Mammary epithelial cell (primary cell): ENCODE measurements around the gene NUAK2.

ENCODE experiments used
- EZH2 ChIP-seq: IDR thresholded peaks from 2 replicates; pipeline ENCODE4 v1.6.1; 2012; ENCODE audit warnings: low read length, inconsistent platforms, borderline replicate concordance
- TF ChIP-seq, protein P1 (sequence below), 2 donors: IDR thresholded peaks in 1 of 2; conservative IDR thresholded peaks in 1 of 2; 2 replicates each; pipeline ENCODE4 v1.5.1; 2011 to 2012; ENCODE audit warnings: inconsistent platforms in 2 of 2, low read length in 2 of 2, mild to moderate bottlenecking in 2 of 2, control low read depth in 1 of 2, low read depth in 1 of 2; ENCODE audit not compliant: insufficient read depth in 1 of 2; ENCODE audit errors: extremely low read depth in 1 of 2

DNA sequence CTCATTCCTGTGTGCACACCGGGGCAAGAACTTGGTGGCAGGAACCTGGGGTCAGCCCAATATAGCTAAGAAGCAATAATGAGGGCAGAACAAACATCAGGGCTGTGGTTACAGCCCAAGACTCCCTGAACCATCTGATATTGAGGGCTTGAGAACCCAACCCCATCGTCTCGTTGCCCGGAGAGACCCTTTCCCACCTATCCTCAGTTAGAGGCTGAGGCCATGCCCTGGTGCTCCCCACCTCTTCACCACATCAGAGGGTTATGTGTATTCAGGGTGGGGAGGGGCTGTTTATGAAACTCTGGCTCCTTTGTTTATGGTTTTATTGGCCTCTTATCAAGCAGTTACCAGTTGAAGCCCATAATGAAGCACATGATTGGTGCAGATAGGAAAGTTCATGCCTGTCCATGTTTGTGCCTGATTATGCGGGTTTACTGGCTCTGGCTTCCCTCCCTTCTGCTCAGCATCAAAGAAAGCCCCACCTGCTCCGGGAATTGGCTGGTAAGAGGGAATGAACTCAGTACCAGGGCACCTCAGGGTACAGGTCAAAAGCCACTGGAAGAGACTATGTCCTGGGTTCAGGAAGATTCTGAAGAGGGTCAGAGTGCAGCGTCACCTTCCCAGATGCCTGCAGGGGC lies 14.5 kb downstream of the NUAK2 start:
- TF ChIP-seq, protein P1, sequence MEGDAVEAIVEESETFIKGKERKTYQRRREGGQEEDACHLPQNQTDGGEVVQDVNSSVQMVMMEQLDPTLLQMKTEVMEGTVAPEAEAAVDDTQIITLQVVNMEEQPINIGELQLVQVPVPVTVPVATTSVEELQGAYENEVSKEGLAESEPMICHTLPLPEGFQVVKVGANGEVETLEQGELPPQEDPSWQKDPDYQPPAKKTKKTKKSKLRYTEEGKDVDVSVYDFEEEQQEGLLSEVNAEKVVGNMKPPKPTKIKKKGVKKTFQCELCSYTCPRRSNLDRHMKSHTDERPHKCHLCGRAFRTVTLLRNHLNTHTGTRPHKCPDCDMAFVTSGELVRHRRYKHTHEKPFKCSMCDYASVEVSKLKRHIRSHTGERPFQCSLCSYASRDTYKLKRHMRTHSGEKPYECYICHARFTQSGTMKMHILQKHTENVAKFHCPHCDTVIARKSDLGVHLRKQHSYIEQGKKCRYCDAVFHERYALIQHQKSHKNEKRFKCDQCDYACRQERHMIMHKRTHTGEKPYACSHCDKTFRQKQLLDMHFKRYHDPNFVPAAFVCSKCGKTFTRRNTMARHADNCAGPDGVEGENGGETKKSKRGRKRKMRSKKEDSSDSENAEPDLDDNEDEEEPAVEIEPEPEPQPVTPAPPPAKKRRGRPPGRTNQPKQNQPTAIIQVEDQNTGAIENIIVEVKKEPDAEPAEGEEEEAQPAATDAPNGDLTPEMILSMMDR (conservative IDR thresholded peaks at IDR 0.05 in 1 of 2, IDR thresholded peaks at IDR 0.05 in 1 of 2; ENCODE audit: extremely low read depth in 1 of 2, insufficient read depth in 1 of 2, low read depth in 1 of 2, low read length in 2 of 2), result no peak
- no peak for TF ChIP-seq EZH2
